A172 (cell line): ENCODE data around the gene OR1L8. TPM values are rescaled to one million over a fixed set of nuclear protein-coding genes. Genes with fewer than 3 reads are reported as not detected.
A peak's percentile ranks its signal among the peaks of the same experiment; 100 is the strongest.
"Not testable (repeated sequence)": the region's sequence is repeated elsewhere in the genome, so short reads cannot be mapped to it uniquely, and the experiment has no call there.

Experiments
- DNase-seq: peaks from one replicate; pipeline ENCODE4 v3.0.0-alpha.2; 2015; ENCODE audit warnings: low spot score
- total RNA-seq: library from RNA; depleted of rRNA; stranded (reverse); fragments of >200 nt; shearing (Covaris generic); gene quantifications from 2 replicates; pipeline ENCODE4 v1.2.3, GENCODE V29; 2014; rRNA removed

Gene OR1L8, protein sequence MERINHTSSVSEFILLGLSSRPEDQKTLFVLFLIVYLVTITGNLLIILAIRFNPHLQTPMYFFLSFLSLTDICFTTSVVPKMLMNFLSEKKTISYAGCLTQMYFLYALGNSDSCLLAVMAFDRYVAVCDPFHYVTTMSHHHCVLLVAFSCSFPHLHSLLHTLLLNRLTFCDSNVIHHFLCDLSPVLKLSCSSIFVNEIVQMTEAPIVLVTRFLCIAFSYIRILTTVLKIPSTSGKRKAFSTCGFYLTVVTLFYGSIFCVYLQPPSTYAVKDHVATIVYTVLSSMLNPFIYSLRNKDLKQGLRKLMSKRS
- total RNA-seq: not detected in 2 replicates

GRCh38 chr9:122583284-122583683, at the start of gene OR1L8:
OR1L8 (minus strand) TSS chr9:122583384; CDS start chr9:122568477, 14,907 bp downstream.
- not testable (repeated sequence) for DNase-seq

DNA sequence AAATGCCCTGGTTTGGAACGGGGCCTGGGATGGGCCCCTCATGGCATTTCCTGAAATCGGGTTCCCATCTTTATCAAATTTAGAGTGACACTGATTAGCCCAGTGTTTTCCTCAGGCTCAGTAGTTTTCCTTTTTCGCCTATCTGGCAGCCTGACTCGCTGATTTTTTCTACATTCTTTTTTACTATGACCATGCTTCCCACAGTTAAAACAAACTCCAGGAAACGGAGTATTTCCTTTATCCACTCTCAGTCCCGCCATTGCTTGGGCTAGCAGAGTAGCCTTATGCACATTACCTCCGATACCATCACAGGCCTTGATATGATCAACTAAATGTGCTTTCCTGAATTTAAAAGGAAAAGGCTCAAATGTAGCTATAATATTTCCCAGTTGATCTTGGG, 36.8 kb upstream of the OR1L8 start:
- DNase-seq: no peak

GRCh38 chr9:122614362-122614761, 31.2 kb upstream of the OR1L8 start, which contains the start of gene OR1Q1:
OR1Q1 (plus strand) TSS chr9:122614738; CDS start chr9:122614738, 0 bp downstream.
- DNase-seq: no peak

DNA sequence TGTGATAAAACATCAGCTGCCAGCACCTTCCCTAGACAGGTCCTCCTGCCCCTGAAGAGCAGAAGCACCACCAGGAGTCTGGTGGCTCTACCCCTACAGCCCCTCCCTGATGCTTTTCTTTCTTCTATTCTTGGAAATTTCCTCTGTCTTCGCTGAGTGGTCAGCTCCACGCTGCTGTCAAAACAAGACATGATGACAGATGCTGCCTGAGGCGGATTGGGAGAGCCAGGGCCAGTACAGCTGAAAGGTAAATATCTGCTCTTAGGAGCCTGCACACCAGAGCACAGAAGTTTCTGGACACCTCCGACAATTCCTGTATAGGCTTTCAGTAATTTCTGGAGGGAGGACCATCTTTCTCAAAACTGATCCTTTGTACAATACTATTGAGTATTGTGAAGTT, 26.6 kb upstream of the OR1L8 start:
- DNase-seq: no peak

GRCh38 chr9:122606587-122606986, 23.4 kb upstream of the OR1L8 start:
- no peak for DNase-seq

- no peak for DNase-seq
Measured at GRCh38 chr9:122605691-122606090, 22.5 kb upstream of the OR1L8 start.

DNA sequence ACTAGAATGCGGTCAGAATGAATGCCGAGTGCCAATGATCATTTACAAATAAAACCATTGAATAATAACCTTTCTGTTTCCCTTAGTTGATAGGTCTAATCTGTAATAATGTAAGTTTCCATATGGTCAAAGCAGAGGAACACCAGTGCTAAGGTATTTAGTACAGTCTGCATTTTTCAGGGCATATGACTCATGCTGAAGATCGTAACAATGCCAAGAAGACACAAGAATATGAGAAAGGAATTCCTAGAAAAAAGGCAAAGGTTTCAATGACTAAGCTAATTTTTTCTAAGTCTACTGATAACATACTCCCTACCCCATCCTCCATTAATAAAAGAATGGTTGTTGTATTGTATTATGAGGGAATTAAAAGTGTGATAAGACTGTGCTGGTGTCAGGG, 2.8 kb downstream of the OR1L8 start:
- peak; percentile 90 for DNase-seq

- DNase-seq: no peak
Measured at GRCh38 chr9:122579874-122580273, 3.3 kb downstream of the OR1L8 start.

GRCh38 chr9:122572456-122572855, 10.7 kb downstream of the OR1L8 start:
- no peak for DNase-seq

- DNase-seq: no peak
Measured at GRCh38 chr9:122567901-122568300, 15.3 kb downstream of the OR1L8 start.

GRCh38 chr9:122562134-122562760, 20.9 kb downstream of the OR1L8 start:
- DNase-seq: no peak

DNA sequence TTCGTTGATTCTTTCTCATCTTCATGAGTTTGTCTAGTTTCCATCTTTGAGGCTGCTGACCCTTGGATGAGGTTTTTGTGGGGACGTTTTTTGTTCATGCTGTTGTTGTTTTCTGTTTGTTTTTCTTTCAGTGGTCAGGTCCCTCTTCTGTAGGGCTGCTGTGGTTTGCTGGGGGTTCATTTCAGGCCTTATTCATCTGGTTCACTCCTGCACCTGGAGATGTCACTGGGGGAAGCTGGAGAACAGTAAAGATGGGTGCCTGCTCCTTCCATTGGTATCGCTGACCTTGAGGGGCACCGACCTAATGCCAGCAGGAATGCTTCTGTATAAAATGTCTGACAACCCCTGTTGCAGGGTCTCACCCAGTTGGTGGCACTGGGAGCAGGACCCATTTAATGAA, 21.7 kb downstream of the OR1L8 start:
- DNase-seq: no peak

- DNase-seq: no peak
Measured at GRCh38 chr9:122552812-122553211, 30.4 kb downstream of the OR1L8 start, which contains the start of gene OR1N2. OR1N2 (plus strand) TSS chr9:122553112; CDS start chr9:122553212, 100 bp downstream.

DNA sequence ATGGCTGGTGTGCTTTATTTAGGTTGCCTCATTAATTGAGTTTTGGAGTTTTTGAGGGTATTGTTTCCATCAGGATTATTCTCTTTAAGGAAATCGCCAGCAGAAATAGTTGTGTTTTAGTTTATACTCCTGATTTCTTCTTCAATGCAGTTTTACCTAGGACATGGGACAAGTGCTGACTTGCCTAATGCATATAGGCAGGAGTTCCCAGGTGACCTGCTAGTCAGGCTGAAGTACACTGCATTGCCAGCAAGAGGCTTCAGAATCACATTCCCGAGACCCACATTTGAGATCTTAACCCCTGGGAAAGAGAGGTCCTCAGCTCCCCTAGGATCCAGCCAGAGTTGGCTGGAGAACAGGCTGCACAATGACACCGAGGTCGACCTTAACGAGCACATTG, 31.8 kb downstream of the OR1L8 start:
- DNase-seq: no peak

DNA sequence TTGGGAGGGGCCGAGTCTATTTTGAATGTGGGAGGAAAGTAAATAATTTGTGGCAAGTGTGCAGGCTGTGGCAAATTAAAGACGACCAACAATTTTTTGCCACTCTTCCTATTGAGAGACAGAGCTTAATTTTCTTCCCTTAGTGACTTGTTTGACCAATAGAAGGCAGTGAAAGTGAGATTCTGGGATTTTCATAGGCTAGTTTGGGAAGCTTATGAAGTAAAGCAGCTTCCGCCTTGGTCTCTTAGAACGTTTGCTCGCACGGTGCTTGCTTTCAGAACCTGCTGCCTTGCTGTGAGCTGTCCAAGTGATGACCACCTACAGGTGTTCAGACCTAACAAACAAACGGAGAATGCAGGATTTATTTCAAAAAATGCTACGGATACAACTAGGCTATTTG, 37.0 kb downstream of the OR1L8 start:
- DNase-seq: peak; percentile 29

GRCh38 chr9:122538757-122539156, 44.4 kb downstream of the OR1L8 start:
- no peak for DNase-seq

- not testable (repeated sequence) for DNase-seq
Measured at GRCh38 chr9:122537066-122537465, 46.1 kb downstream of the OR1L8 start.

GRCh38 chr9:122536134-122536533, 47.0 kb downstream of the OR1L8 start:
- DNase-seq: no peak

GRCh38 chr9:122531157-122531556, 52.0 kb downstream of the OR1L8 start:
- not testable (repeated sequence) for DNase-seq

- DNase-seq: no peak
Measured at GRCh38 chr9:122527193-122527592, 56.0 kb downstream of the OR1L8 start, which contains the start of gene OR1N1. OR1N1 (minus strand) TSS chr9:122527293; CDS start chr9:122527293, 0 bp downstream.

- DNase-seq: no peak
Measured at GRCh38 chr9:122526602-122527001, 56.6 kb downstream of the OR1L8 start.

- DNase-seq: no peak
Measured at GRCh38 chr9:122519376-122519775, 63.8 kb downstream of the OR1L8 start.

- DNase-seq: no peak
Measured at GRCh38 chr9:122518841-122519240, 64.3 kb downstream of the OR1L8 start, which contains the start of gene OR1J4. OR1J4 (plus strand) TSS chr9:122519141; CDS start chr9:122519141, 0 bp downstream.
